A204.1 (cell line): ENCODE data around the gene DOLK.

Experiments
- FAIRE-seq: peaks from 2 replicates; lab custom pipeline; 2012; peaks lifted over from hg19 to GRCh38; lab: Jason Lieb, UNC

The DOLK gene

DNA sequence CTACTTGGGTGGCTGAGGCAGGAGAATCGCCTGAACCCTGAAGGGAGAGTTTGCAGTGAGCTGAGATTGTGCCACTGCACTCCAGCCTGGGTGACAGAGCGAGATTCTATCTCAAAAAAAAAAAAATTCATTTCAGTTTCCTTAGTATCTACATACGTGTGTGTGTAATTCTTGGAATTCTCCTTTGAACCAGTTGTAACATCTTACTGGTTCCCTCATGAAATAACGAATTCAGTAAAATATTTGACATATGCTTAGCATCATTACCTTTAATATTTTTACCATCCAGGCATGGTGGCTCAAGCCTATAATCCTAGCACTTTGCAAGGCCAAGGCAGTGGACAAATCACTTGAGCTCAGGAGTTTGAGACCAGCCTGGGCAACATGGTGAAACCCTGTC is 17.8 kb downstream of the DOLK start:
- FAIRE-seq, result no peak

DNA sequence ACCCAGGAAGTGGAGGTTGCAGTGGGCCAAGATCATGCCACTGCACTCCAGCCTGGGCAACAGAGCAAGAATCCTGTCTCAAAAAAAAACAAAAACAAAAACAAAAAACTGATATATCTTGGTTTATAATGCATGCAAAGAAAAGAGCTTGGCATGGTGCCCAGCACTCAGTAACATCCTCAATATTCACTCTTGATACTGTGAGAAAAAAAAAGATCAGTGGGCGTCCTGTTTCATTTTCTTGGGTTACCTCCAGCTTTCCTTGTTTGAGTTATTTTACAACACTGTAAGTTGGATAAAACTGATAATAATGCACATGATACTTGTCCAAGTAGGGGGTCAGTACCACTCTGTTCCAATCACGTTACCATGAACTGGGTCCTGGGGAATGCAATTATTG is 18.8 kb downstream of the DOLK start:
- no peak for FAIRE-seq

DNA sequence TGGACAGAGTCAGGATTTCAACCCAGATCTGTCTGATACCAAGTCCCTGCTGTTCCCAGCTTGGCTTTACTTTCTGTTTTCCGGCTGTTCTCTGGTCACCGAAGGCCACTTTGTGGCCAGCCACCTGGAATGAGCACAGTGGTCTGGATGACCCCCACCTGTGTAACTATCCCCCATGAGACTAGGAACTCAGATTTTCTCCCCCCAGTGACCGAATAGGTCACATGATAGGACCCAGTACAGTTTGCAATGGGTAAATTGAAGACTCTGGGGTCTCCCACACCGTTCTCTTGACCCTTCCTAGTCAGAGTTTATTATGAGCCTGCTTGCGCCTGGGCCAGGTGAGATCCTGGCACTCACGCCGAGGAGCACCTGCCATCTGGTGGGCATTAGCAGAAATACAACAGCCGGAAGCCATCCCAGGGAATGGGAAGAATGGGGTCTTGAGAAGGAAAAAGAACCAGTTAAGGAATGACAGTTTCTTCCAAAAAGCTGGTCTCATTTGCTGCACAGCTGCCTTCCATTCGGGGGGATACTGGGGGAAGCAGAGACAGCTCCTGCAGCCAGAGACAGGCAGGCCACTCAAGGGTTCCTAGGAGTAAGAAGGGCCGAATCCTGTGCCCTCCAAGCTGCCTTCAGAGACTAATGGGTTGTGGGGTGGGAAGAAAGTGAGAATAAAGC is 19.5 kb downstream of the DOLK start:
- no peak for FAIRE-seq

DNA sequence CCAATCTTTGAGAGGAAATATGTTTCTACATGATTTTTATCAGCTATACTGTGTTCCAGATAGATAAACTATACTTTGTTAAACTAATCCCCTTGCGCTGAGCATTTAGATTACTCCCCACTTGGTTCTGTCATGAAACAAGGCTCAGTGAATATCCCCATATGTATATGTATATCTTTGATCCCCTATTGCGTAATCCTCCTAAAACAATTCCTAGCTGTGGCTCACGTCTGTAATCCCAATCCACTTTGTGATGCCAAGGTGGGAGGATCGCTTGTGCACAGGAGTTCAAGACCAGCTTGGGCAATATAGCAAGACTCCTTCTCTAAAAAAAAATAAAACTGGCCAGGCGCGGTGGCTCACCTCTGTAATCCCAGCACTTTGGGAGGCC is 23.9 kb downstream of the DOLK start:
- no peak for FAIRE-seq

- FAIRE-seq, result no peak
These were observed 25.3 kb downstream of the DOLK start for GRCh38 chr9:128921881-128922763.

DNA sequence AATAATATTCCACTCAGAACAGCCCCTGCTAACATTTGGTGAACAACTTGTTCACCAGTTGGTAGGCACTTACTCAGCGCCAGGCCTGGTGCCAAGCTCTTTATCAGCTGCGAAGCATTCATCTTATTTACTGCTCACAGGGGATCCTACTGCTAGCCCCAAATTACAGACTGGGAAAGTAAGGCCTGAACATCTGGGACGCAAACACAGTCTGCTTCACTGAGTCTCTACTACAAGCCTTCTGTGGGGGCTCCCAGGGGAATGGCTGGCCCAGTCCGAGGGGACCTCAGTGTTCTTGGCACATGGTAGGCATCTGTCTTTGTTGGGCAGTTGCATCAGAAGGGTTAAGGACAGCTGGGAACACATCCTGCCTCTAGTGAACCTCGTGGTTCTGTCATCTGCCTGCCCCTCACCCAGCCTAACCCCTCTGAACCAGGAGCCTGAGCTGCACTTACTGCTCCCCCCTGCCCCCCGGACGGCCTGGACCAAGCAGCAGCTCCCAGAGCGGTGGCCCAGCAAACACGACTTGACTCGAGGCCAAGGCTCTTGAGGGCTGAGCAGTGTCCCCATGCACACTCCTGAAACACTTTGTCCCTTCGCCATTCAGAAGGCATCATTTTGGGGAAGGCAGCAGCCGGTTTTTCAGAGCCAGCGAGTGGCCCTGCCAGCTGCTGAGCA is 26.9 kb downstream of the DOLK start, which contains the start of gene PHYHD1:
Gene PHYHD1 (plus strand): TSS at position 602 of the 678 bp plus-strand sequence. CDS start 1,342 bp downstream, outside the sequence.
- no peak for FAIRE-seq

- FAIRE-seq, result no peak
These were observed 27.9 kb downstream of the DOLK start for GRCh38 chr9:128919402-128920089.

GRCh38 chr9:128918921-128919320 is 28.5 kb downstream of the DOLK start:
- FAIRE-seq, result no peak

DNA sequence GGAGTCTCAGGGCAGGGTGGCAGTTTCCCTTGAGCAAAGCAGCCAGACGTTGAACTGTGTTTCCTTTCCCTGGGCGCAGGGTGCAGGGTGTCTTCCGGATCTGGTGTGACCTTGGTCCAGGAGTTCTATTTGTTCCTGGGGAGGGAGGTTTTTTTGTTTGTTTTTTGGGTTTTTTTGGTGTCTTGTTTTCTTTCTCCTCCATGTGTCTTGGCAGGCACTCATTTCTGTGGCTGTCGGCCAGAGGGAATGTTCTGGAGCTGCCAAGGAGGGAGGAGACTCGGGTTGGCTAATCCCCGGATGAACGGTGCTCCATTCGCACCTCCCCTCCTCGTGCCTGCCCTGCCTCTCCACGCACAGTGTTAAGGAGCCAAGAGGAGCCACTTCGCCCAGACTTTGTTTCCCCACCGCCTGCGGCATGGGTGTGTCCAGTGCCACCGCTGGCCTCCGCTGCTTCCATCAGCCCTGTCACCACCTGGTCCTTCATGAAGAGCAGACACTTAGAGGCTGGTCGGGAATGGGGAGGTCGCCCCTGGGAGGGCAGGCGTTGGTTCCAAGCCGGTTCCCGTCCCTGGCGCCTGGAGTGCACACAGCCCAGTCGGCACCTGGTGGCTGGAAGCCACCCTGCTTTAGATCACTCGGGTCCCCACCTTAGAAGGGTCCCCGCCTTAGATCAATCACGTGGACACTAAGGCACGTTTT is 30.1 kb downstream of the DOLK start:
- FAIRE-seq, result no peak

DNA sequence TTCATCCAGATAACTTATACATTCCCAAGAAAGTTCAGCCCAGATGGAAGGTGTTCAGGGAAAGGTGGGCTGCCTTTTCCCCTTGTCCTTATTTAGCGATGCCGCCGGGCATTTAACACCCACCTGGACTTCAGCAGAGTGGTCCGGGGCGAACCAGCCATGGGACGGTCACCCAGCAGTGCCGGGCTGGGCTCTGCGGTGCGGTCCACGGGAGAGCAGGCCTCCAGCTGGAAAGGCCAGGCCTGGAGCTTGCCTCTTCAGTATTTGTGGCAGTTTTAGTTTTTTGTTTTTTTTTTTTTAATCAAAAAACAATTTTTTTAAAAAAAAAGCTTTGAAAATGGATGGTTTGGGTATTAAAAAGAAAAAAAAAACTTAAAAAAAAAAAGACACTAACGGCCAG is 30.7 kb downstream of the DOLK start:
- no peak for FAIRE-seq

- no peak for FAIRE-seq
These were observed 31.2 kb downstream of the DOLK start for GRCh38 chr9:128916204-128916603.

GRCh38 chr9:128913995-128914772 is 33.2 kb downstream of the DOLK start:
- FAIRE-seq, result no peak

GRCh38 chr9:128913048-128913900 is 34.1 kb downstream of the DOLK start:
- FAIRE-seq, result no peak

GRCh38 chr9:128912270-128912853 is 35.0 kb downstream of the DOLK start:
- FAIRE-seq, result no peak

GRCh38 chr9:128911529-128912035 is 35.8 kb downstream of the DOLK start:
- FAIRE-seq, result no peak

DNA sequence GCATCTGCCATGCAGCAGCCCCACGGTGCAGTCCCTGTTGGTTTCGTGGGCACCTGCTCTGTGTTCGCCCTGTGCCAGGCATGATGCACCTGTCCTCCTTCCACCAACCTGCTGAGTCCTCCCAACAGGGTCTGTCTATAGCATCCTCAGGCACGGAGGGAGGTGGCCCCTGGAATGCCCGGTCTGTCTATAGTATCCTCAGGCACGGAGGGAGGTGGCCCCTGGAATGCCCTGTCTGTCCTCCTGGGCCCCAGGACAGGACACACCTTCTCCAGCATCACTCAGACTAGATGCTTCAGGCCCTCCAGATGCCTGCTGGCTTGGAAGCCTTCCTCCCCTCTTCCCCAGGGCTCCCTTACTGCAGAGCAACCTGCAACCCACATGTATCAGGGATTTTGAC is 36.5 kb downstream of the DOLK start:
- no peak for FAIRE-seq

DNA sequence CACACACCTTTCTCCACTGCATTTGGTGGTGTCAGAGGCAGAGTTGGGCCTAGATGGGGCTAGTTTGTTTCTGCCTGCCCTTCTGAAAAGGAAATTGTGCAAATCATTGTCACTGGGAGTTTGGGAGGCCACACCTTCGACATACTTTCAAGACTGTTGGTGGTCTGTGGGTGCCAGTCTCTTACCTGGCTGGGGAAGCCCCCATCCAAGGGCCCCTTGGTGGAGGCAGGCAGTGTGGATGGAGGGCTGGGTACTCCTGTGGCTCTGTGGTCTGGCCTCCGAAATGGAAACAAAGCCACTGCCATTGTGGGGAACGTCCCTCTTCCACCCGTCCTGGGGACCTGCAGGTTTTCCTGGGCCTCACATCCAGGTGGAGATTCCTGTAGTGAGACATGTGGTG is 37.5 kb downstream of the DOLK start:
- no peak for FAIRE-seq

- no peak for FAIRE-seq
These were observed 39.0 kb downstream of the DOLK start for GRCh38 chr9:128908372-128908771.

GRCh38 chr9:128906741-128907140 is 40.7 kb downstream of the DOLK start:
- FAIRE-seq, result no peak
